H1 (cell line): ENCODE measurements around the gene RFX1. TPM values are rescaled to one million over a fixed set of nuclear protein-coding genes. Genes with fewer than 3 reads are reported as not detected.
A peak's percentile ranks its signal among the peaks of the same experiment; 100 is the strongest.

Source experiments
- KDM1A ChIP-seq: fragments of 200-600, 300-600 bp; sonication (generic); IDR thresholded peaks from 2 replicates; pipeline ENCODE4 v1.7.1; 2016; ENCODE audit warnings: mild to moderate bottlenecking, low read length, borderline replicate concordance
- SP1 ChIP-seq: IDR thresholded peaks from 2 replicates; pipeline ENCODE4 v1.6.1; 2011; ENCODE audit warnings: low read depth, low read length
- polyA plus RNA-seq, 7 experiments: library from polyadenylated mRNA; depleted of rRNA in 3 of 7; stranded (reverse) in 5 of 7; unstranded in 2 of 7; fragments of >200 nt in 5 of 7; fragments of 200-250 nt in 2 of 7; gene quantifications; 1 replicate in 5 of 7; 2 replicates in 1 of 7; 4 replicates in 1 of 7; pipeline versions ENCODE4 v1.2.1 to v1.2.3, GENCODE V29; 2011 to 2013; ENCODE audit warnings: missing spikeins in 2 of 7, mixed read lengths in 2 of 7
- total RNA-seq: library from RNA; stranded (reverse); fragmentation: NEBNext Ultra II Directional; extraction: Animal tissue kit (Norgen Biotek cat#: 25700); gene quantifications from 2 replicates; pipeline ENCODE4 v1.2.1, GENCODE V29; 2021

RFX1 gene
- total and polyA plus RNA-seq, 2 of the 8 experiments (the other 6 are each of a cell fraction or from before 2014, with no cell fraction given) = 4.9 to 17.0 TPM

DNA sequence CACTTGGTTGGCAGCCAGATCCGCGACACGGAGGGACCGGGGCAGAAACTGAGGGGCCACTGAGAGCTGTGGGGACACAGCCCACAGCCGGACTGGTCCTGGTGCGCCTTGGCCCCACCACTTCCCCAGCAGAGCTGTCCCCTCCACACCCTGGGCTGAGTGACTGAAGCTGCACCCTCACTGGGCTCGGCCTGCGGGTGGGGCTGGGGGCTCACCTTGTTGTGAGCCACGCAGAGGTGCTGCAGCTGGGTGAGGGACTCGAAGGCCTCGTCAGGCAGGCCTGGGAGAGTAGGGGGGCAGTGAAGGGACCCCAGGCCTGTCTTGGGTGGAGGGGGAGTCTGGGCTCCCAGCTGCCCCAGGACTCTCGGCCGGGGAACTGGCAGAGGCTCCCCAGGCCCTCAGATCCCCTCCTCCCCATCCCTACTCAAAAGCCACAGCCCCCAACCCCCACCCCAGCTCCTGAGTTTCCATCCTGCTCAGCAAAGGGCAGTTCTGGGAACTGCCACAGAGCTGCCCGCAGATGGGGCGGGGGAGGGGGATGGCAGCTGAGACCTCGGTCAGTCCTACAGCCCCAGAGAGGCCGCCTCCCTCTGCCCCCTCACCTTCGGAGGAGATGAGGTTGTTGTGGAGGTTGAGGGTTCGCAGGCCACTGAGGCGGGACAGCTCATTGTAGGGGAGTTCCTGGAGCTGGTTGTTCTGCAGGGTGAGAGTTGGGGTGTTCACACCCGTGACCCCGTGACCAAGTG lies 70.2 kb downstream of the RFX1 start (continued):
- peak; percentile 45; the same call in 1 of the 2 replicates for TF ChIP-seq KDM1A
- TF ChIP-seq SP1 = peak; percentile 49; the same call in 1 of the 2 replicates
